ENCODE data around the gene PLAU. TPM values are rescaled to one million over a fixed set of nuclear protein-coding genes. Genes with fewer than 3 reads are reported as not detected.
"Not testable (repeated sequence)": the region's sequence is repeated elsewhere in the genome, so short reads cannot be mapped to it uniquely, and the experiment has no call there.

The PLAU gene
- total and polyA plus RNA-seq, 2 experiments from 2014 or later: 13.3 to 17.5 TPM

DNA sequence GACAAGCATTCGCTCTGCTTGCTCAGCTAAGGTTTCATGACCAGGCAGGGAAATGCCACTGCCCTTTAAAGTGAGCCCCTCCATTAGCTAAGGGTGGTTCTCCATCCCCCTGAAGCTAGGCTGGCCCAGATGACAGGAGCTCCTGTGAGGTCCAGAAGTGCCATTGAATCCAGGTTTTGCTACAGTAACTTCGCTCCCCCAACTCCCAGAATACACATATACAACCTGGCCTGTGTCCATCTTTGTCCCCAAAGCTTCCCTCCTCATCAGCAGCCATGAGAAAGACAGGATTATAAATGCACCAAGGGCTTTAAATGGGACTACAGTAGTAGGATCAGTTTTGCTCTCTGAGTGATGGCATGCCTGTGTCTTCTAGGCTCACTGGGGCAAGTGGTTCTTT is 51.5 kb downstream of the PLAU start:
- H3K27me3 ChIP-seq (ENCODE audit: insufficient read depth): no peaks in the 10 kb centered on the region
- ATAC-seq (no peak), DNase-seq (ENCODE audit: low spot score) (no peak)
- Mint-ChIP-seq H3K4me3 (no peak overlapping the region), H3K36me3 (ENCODE audit: low read depth) (no peaks in the 10 kb centered on the region), H3K9me3 (no peaks in the 10 kb centered on the region), H3K27me3 (ENCODE audit: insufficient read depth, low read depth, poor library complexity) (peaks cover 17% of the 10 kb centered on the region), H3K4me1 (peaks cover 33% of the 10 kb centered on the region), H3K27ac (0 out of 2 replicates have a peak overlapping the region, but pooled peaks have one; percentile 39)
- no peaks in the 10 kb centered on the region for H3K79me2 ChIP-seq (replicated peaks; ENCODE audit: insufficient read depth)
- no peaks in the 10 kb centered on the region for H4K20me1 ChIP-seq (replicated peaks; ENCODE audit: insufficient read depth)
- H3K9me2 ChIP-seq (ENCODE audit: insufficient read depth): no peaks in the 10 kb centered on the region
- TF ChIP-seq, protein P1, sequence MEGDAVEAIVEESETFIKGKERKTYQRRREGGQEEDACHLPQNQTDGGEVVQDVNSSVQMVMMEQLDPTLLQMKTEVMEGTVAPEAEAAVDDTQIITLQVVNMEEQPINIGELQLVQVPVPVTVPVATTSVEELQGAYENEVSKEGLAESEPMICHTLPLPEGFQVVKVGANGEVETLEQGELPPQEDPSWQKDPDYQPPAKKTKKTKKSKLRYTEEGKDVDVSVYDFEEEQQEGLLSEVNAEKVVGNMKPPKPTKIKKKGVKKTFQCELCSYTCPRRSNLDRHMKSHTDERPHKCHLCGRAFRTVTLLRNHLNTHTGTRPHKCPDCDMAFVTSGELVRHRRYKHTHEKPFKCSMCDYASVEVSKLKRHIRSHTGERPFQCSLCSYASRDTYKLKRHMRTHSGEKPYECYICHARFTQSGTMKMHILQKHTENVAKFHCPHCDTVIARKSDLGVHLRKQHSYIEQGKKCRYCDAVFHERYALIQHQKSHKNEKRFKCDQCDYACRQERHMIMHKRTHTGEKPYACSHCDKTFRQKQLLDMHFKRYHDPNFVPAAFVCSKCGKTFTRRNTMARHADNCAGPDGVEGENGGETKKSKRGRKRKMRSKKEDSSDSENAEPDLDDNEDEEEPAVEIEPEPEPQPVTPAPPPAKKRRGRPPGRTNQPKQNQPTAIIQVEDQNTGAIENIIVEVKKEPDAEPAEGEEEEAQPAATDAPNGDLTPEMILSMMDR (conservative IDR thresholded peaks at IDR 0.05; ENCODE audit: low read depth in 2 of 2): no peak
- TF ChIP-seq, protein P2, sequence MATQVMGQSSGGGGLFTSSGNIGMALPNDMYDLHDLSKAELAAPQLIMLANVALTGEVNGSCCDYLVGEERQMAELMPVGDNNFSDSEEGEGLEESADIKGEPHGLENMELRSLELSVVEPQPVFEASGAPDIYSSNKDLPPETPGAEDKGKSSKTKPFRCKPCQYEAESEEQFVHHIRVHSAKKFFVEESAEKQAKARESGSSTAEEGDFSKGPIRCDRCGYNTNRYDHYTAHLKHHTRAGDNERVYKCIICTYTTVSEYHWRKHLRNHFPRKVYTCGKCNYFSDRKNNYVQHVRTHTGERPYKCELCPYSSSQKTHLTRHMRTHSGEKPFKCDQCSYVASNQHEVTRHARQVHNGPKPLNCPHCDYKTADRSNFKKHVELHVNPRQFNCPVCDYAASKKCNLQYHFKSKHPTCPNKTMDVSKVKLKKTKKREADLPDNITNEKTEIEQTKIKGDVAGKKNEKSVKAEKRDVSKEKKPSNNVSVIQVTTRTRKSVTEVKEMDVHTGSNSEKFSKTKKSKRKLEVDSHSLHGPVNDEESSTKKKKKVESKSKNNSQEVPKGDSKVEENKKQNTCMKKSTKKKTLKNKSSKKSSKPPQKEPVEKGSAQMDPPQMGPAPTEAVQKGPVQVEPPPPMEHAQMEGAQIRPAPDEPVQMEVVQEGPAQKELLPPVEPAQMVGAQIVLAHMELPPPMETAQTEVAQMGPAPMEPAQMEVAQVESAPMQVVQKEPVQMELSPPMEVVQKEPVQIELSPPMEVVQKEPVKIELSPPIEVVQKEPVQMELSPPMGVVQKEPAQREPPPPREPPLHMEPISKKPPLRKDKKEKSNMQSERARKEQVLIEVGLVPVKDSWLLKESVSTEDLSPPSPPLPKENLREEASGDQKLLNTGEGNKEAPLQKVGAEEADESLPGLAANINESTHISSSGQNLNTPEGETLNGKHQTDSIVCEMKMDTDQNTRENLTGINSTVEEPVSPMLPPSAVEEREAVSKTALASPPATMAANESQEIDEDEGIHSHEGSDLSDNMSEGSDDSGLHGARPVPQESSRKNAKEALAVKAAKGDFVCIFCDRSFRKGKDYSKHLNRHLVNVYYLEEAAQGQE (IDR thresholded peaks at IDR 0.05; ENCODE audit: unreplicated experiment): no peak
- TF ChIP-seq EZH2 (IDR thresholded peaks at IDR 0.05; ENCODE audit: low read depth, unreplicated experiment): no peak
- H3K4me2 ChIP-seq: no peak overlapping the region
- no peak overlapping the region for H3K4me3 ChIP-seq
- peaks cover 11% of the 10 kb centered on the region for H3K4me1 ChIP-seq (ENCODE audit: insufficient read depth)
- H3K27ac ChIP-seq (ENCODE audit: low read depth): no peak overlapping the region
- H3F3A ChIP-seq (replicated peaks; ENCODE audit: low read depth): peaks cover 7% of the 10 kb centered on the region
- no peak overlapping the region for H2AFZ ChIP-seq
- H3K36me3 ChIP-seq (ENCODE audit: insufficient read depth): no peaks in the 10 kb centered on the region

DNA sequence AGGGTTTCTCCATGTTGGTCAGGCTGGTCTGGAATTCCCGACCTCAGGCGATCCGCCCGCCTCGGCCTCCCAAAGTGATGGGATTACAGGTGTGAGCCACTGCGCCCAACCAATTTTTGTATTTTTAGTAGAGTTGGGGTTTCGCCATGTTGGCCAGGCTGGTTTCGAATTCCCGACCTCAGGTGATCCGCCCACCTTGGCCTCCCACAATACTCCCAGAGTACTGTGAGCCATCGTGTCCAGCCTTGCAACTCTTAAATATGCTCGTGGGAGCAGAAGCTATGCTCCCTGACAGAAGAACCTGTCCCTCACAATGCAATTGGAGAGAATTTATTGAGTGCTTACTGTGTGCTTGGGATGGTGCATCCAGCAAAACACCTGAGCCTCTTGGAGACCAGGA is 52.6 kb downstream of the PLAU start:
- not testable (repeated sequence) for H3K27ac ChIP-seq (ENCODE audit: low read depth); H3K79me2 ChIP-seq (replicated peaks; ENCODE audit: insufficient read depth); DNase-seq (ENCODE audit: low spot score); H3K36me3 ChIP-seq (ENCODE audit: insufficient read depth); H3K4me3 Mint-ChIP-seq; ATAC-seq; H3K36me3 Mint-ChIP-seq (ENCODE audit: low read depth); H3K9me2 ChIP-seq (ENCODE audit: insufficient read depth); H3K4me2 ChIP-seq; H3K4me3 ChIP-seq; H3K9me3 Mint-ChIP-seq; H4K20me1 ChIP-seq (replicated peaks; ENCODE audit: insufficient read depth); H3K27me3 ChIP-seq (ENCODE audit: insufficient read depth); H2AFZ ChIP-seq
- H3F3A ChIP-seq (replicated peaks; ENCODE audit: low read depth): peaks cover 10% of the 10 kb centered on the region
- Mint-ChIP-seq H3K27ac (peak overlapping the region; percentile 100), H3K4me1 (peaks cover 44% of the 10 kb centered on the region), H3K27me3 (ENCODE audit: insufficient read depth, low read depth, poor library complexity) (peaks cover 18% of the 10 kb centered on the region)
- peaks cover 21% of the 10 kb centered on the region for H3K4me1 ChIP-seq (ENCODE audit: insufficient read depth)

DNA sequence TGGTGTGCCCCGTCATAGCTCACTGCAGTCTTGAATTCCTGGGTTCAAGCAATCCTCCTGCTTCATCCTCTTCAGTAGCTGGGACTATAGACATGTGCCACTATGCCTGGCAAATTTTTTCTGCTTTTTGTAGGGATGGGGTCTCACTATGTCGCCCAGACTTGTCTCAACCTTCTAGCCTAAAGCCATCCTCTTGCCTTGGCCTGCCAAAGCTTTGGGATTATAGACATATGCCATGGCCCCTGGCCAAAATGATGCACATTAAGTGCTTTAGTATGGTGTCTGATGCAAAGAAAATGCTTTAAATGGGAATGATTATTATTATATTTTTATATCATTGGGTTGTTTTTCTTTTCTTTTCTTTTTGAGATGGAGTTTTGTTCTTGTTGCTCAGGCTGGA is 53.8 kb downstream of the PLAU start:
- DNase-seq (ENCODE audit: low spot score): no peak
- H3K9me3 Mint-ChIP-seq: no peaks in the 10 kb centered on the region; the same call in 2 of the 3 replicates
- Histone ChIP-seq H3K27ac (ENCODE audit: low read depth) (peak overlapping the region; percentile 98), H3K27me3 (ENCODE audit: insufficient read depth) (no peaks in the 10 kb centered on the region), H3K4me2 (no peak overlapping the region), H4K20me1 (replicated peaks; ENCODE audit: insufficient read depth) (no peaks in the 10 kb centered on the region), H3K9me2 (ENCODE audit: insufficient read depth) (no peaks in the 10 kb centered on the region), H2AFZ (no peak overlapping the region), H3K79me2 (replicated peaks; ENCODE audit: insufficient read depth) (no peaks in the 10 kb centered on the region), H3F3A (replicated peaks; ENCODE audit: low read depth) (peaks cover 10% of the 10 kb centered on the region), H3K4me3 (no peak overlapping the region), H3K36me3 (ENCODE audit: insufficient read depth) (no peaks in the 10 kb centered on the region), H3K4me1 (ENCODE audit: insufficient read depth) (peaks cover 30% of the 10 kb centered on the region)
- no peak overlapping the region for H3K4me3 Mint-ChIP-seq
- no peak for ATAC-seq
- H3K27ac Mint-ChIP-seq: peak overlapping the region; percentile 100
- H3K36me3 Mint-ChIP-seq (ENCODE audit: low read depth): no peaks in the 10 kb centered on the region
- peaks cover 53% of the 10 kb centered on the region for H3K4me1 Mint-ChIP-seq
- H3K27me3 Mint-ChIP-seq (ENCODE audit: insufficient read depth, low read depth, poor library complexity): peaks cover 18% of the 10 kb centered on the region
- TF ChIP-seq, protein P3, sequence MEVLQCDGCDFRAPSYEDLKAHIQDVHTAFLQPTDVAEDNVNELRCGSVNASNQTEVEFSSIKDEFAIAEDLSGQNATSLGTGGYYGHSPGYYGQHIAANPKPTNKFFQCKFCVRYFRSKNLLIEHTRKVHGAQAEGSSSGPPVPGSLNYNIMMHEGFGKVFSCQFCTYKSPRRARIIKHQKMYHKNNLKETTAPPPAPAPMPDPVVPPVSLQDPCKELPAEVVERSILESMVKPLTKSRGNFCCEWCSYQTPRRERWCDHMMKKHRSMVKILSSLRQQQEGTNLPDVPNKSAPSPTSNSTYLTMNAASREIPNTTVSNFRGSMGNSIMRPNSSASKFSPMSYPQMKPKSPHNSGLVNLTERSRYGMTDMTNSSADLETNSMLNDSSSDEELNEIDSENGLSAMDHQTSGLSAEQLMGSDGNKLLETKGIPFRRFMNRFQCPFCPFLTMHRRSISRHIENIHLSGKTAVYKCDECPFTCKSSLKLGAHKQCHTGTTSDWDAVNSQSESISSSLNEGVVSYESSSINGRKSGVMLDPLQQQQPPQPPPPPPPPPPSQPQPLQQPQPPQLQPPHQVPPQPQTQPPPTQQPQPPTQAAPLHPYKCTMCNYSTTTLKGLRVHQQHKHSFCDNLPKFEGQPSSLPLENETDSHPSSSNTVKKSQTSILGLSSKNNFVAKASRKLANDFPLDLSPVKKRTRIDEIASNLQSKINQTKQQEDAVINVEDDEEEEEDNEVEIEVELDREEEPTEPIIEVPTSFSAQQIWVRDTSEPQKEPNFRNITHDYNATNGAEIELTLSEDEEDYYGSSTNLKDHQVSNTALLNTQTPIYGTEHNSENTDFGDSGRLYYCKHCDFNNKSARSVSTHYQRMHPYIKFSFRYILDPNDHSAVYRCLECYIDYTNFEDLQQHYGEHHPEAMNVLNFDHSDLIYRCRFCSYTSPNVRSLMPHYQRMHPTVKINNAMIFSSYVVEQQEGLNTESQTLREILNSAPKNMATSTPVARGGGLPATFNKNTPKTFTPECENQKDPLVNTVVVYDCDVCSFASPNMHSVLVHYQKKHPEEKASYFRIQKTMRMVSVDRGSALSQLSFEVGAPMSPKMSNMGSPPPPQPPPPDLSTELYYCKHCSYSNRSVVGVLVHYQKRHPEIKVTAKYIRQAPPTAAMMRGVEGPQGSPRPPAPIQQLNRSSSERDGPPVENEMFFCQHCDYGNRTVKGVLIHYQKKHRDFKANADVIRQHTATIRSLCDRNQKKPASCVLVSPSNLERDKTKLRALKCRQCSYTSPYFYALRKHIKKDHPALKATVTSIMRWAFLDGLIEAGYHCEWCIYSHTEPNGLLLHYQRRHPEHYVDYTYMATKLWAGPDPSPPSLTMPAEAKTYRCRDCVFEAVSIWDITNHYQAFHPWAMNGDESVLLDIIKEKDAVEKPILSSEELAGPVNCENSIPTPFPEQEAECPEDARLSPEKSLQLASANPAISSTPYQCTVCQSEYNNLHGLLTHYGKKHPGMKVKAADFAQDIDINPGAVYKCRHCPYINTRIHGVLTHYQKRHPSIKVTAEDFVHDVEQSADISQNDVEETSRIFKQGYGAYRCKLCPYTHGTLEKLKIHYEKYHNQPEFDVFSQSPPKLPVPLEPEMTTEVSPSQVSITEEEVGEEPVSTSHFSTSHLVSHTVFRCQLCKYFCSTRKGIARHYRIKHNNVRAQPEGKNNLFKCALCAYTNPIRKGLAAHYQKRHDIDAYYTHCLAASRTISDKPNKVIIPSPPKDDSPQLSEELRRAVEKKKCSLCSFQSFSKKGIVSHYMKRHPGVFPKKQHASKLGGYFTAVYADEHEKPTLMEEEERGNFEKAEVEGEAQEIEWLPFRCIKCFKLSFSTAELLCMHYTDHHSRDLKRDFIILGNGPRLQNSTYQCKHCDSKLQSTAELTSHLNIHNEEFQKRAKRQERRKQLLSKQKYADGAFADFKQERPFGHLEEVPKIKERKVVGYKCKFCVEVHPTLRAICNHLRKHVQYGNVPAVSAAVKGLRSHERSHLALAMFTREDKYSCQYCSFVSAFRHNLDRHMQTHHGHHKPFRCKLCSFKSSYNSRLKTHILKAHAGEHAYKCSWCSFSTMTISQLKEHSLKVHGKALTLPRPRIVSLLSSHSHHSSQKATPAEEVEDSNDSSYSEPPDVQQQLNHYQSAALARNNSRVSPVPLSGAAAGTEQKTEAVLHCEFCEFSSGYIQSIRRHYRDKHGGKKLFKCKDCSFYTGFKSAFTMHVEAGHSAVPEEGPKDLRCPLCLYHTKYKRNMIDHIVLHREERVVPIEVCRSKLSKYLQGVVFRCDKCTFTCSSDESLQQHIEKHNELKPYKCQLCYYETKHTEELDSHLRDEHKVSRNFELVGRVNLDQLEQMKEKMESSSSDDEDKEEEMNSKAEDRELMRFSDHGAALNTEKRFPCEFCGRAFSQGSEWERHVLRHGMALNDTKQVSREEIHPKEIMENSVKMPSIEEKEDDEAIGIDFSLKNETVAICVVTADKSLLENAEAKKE (CRISPR knock-in tag; IDR thresholded peaks at IDR 0.05): no peak
